ENCODE data around the gene LZTS2. TPM values are rescaled to one million over a fixed set of nuclear protein-coding genes. Genes with fewer than 3 reads are reported as not detected.

Gene LZTS2
- total RNA-seq, 1 donor from 2014 or later = 52.6 TPM

DNA sequence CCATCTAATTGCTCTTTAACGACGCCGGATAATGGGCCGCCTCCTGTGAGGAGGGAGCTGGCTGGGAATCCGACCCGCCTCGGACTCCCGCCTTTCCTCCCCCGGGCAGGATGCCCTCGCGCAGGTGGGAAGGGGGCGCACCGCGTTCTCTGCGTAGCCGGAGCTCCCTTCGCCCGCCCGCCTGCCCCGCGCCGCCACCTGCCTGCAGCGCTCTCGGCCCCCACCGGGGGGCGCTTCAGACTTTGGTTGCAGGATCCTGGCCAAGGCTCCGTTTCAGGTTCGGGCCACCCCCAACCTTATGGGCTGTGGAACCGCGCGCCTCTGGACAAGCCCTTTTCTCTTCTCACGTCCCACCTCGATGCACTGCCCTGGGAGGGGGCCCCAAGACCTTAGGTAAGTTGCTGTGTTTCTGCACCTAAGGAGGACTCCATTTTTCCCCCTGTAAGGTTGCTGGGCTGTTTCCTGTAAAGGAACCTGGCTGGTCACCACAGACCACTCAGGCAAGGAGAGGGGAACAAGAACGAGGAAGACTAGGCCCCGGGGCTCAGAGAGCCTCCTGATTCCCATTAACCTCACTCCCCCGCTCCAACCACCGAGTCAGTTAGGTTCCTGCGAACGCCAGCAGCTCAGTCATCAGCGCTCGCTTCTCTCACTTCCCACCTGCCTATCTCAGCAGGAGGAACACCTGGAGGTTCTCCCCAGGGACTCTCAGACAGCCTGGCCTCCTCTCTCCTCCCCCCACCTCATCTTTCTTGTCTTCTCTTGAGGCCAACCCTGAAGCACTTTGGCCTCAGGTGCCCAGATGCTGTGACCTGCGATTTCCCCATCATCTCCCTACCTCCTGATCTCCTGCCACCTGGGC is 50.8 kb downstream of the LZTS2 start:
- ATAC-seq = peak; percentile 85 to 89
- TF ChIP-seq, protein P1, sequence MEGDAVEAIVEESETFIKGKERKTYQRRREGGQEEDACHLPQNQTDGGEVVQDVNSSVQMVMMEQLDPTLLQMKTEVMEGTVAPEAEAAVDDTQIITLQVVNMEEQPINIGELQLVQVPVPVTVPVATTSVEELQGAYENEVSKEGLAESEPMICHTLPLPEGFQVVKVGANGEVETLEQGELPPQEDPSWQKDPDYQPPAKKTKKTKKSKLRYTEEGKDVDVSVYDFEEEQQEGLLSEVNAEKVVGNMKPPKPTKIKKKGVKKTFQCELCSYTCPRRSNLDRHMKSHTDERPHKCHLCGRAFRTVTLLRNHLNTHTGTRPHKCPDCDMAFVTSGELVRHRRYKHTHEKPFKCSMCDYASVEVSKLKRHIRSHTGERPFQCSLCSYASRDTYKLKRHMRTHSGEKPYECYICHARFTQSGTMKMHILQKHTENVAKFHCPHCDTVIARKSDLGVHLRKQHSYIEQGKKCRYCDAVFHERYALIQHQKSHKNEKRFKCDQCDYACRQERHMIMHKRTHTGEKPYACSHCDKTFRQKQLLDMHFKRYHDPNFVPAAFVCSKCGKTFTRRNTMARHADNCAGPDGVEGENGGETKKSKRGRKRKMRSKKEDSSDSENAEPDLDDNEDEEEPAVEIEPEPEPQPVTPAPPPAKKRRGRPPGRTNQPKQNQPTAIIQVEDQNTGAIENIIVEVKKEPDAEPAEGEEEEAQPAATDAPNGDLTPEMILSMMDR (IDR thresholded peaks at IDR 0.05) = peak; percentile 90
- intact Hi-C loops (cut with DNase I) = no loop called here

DNA sequence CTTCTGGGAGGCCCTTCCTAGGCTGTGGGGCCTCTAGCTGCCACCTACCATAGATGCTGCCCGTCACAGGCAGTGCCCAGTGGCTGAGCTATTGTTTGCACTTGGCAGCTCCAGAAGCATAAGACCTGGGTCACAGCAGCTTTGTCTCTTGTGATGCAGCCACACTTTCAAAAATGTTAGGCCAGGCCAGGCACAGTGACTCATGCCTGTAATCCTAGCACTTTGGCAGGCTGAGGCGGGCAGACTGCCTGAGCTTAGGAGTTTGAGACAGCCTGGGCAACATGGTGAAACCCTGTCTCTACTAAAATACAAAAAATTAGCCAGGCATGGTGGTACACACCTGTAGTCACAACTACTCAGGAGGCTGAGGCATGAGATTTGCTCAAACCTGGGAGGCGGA is 52.7 kb downstream of the LZTS2 start:
- Histone ChIP-seq H3K36me3 (no peaks in the 10 kb centered on the region), H3K9me3 (no peaks in the 10 kb centered on the region), H3K27me3 (ENCODE audit: low read depth) (peaks cover 44% of the 10 kb centered on the region), H3K27ac (no peak overlapping the region), H3K4me3 (no peak overlapping the region), H3K4me1 (peaks cover 9% of the 10 kb centered on the region)
- TF ChIP-seq, protein P1 (IDR thresholded peaks at IDR 0.05) = no peak
- intact Hi-C loops (cut with DNase I) = no loop called here
- ATAC-seq = no peak
- DNase-seq = no peak

More for the DNA sequence above, 50.8 kb downstream of the LZTS2 start:
- Histone ChIP-seq H3K9me3 (no peaks in the 10 kb centered on the region), H3K27ac (no peak overlapping the region), H3K36me3 (no peaks in the 10 kb centered on the region), H3K27me3 (ENCODE audit: low read depth) (peaks cover 58% of the 10 kb centered on the region), H3K4me1 (peaks cover 9% of the 10 kb centered on the region), H3K4me3 (no peak overlapping the region)
- DNase-seq = peak; percentile 79

DNA sequence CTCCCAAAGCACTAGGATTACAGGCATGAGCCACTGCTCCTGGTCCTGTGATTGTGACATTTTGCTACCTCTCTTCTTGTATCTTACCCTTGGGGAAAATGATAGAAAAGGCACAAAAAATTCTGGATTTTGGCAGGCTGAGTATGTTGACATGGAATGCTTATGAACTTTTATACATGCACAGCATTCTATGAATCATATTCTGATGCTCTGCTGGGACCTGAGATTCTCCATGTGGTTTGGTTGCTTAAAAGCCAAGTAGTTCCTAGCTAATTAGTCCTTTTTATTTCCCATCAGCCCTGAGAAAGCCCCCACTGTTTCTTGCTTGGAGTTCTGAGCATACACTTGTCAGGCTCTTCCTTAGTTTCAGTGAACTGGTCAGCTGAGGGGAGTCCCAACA is 53.9 kb downstream of the LZTS2 start:
- Histone ChIP-seq H3K36me3 (no peaks in the 10 kb centered on the region), H3K27ac (no peak overlapping the region), H3K9me3 (no peaks in the 10 kb centered on the region), H3K4me1 (peaks cover 9% of the 10 kb centered on the region), H3K4me3 (no peak overlapping the region), H3K27me3 (ENCODE audit: low read depth) (peaks cover 32% of the 10 kb centered on the region)
- ATAC-seq (no peak), DNase-seq (no peak)
- intact Hi-C loops (cut with DNase I) = no loop called here
- TF ChIP-seq, protein P1 (IDR thresholded peaks at IDR 0.05) = no peak

DNA sequence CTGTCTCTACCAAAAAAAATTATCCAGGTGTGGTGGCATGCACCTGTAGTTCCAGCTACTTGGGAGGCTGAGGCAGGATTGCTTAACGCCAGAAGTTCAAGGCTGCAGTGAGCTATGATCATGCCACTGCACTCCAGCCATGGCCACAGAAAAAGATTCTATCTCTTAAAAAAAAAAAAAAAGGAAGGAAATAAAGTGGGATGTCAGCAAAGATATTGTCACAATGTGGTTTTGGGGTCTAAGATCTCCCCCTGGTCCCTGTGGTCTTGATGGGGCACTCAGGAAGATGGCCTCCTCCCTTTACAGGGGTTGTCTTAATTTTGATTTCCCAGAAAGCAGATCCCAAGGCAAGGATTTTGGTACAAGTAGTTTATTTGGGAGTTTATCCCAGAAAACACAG is 54.7 kb downstream of the LZTS2 start:
- Histone ChIP-seq H3K4me1 (peaks cover 9% of the 10 kb centered on the region), H3K27ac (no peak overlapping the region), H3K4me3 (no peak overlapping the region), H3K9me3 (no peaks in the 10 kb centered on the region), H3K27me3 (ENCODE audit: low read depth) (peaks cover 23% of the 10 kb centered on the region), H3K36me3 (no peaks in the 10 kb centered on the region)
- intact Hi-C loops (cut with DNase I) = no loop called here
- DNase-seq = no peak
- TF ChIP-seq, protein P1 (IDR thresholded peaks at IDR 0.05) = no peak
- no peak for ATAC-seq

DNA sequence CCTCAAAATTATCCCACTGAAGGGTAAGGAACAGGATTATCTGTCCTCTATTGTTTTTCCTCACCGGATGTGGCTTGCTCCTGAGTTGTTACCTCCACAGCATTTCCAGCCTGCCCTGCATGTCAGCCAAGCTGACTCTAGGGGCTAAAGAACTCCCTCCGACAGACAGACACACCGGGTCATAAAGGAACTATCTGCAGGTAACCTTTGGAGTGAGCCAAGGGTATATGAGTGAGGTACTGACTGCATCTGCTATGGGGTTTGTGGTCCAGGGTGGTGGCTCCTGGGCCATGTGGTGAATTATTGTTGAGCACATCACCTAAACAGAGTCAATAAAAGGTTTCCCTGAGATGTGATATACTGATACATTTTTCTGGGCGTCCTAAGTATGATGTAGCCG is 55.3 kb downstream of the LZTS2 start:
- ATAC-seq = no peak
- peaks cover 18% of the 10 kb centered on the region for H3K27me3 ChIP-seq (ENCODE audit: low read depth)
- intact Hi-C loops (cut with DNase I) = no loop called here
- DNase-seq = no peak
- no peak overlapping the region for H3K27ac ChIP-seq
- no peaks in the 10 kb centered on the region for H3K36me3 ChIP-seq
- TF ChIP-seq, protein P1 (IDR thresholded peaks at IDR 0.05) = no peak
- H3K4me1 ChIP-seq = peaks cover 8% of the 10 kb centered on the region
- no peak overlapping the region for H3K4me3 ChIP-seq
- no peaks in the 10 kb centered on the region for H3K9me3 ChIP-seq
